Progenitor cell of endocrine pancreas (in vitro differentiated cells): Measurements from ENCODE around the gene RAB25. TPM values are rescaled to one million over a fixed set of nuclear protein-coding genes. Genes with fewer than 3 reads are reported as not detected.

Source experiments
- DNase-seq: peaks from one replicate; pipeline ENCODE4 v3.0.0; 2021; ENCODE audit warnings: low spot score; ENCODE audit not compliant: unreplicated experiment
- H3K27ac Mint-ChIP-seq: 2 replicates; pipeline ENCODE4 v1.8.0; 2021; ENCODE audit warnings: mild to moderate bottlenecking, moderate library complexity, mixed read lengths
- H3K27me3 Mint-ChIP-seq: 2 replicates; pipeline ENCODE4 v1.8.0; 2021; ENCODE audit warnings: mixed read lengths
- H3K36me3 Mint-ChIP-seq: 2 replicates; pipeline ENCODE4 v1.8.0; 2022; ENCODE audit warnings: mixed read lengths; ENCODE audit not compliant: insufficient read depth
- H3K4me1 Mint-ChIP-seq: 2 replicates; pipeline ENCODE4 v1.8.0; 2021; ENCODE audit warnings: low read depth, mixed read lengths
- H3K4me3 Mint-ChIP-seq: 2 replicates; pipeline ENCODE4 v1.8.0; 2021; ENCODE audit warnings: low read depth, mild to moderate bottlenecking, moderate library complexity, mixed read lengths
- H3K9me3 Mint-ChIP-seq: 2 replicates; pipeline ENCODE4 v1.8.0; 2021; ENCODE audit warnings: low read depth, mixed read lengths
- total RNA-seq: library from RNA; stranded (reverse); gene quantifications from 2 replicates; pipeline ENCODE4 v1.2.1, GENCODE V29; 2021
- TF ChIP-seq, protein P1 (sequence below): fragments of 200-600 bp; sonication (generic); IDR thresholded peaks from one replicate; pipeline ENCODE4 v1.5.0; 2021; ENCODE audit warnings: antibody characterized with exemption, mild to moderate bottlenecking; ENCODE audit not compliant: unreplicated experiment

Gene RAB25
- total RNA-seq, 1 donor from 2014 or later: 93.8 TPM

GRCh38 chr1:156021093-156021428 is 39.9 kb upstream of the RAB25 start:
- no peaks in the 10 kb centered on the region for H3K9me3 Mint-ChIP-seq

GRCh38 chr1:156021954-156022353 is 39.0 kb upstream of the RAB25 start:
- H3K27me3 Mint-ChIP-seq: peaks cover 5% of the 10 kb centered on the region

More at GRCh38 chr1:156021093-156021428, 39.9 kb upstream of the RAB25 start:
- TF ChIP-seq, protein P1, sequence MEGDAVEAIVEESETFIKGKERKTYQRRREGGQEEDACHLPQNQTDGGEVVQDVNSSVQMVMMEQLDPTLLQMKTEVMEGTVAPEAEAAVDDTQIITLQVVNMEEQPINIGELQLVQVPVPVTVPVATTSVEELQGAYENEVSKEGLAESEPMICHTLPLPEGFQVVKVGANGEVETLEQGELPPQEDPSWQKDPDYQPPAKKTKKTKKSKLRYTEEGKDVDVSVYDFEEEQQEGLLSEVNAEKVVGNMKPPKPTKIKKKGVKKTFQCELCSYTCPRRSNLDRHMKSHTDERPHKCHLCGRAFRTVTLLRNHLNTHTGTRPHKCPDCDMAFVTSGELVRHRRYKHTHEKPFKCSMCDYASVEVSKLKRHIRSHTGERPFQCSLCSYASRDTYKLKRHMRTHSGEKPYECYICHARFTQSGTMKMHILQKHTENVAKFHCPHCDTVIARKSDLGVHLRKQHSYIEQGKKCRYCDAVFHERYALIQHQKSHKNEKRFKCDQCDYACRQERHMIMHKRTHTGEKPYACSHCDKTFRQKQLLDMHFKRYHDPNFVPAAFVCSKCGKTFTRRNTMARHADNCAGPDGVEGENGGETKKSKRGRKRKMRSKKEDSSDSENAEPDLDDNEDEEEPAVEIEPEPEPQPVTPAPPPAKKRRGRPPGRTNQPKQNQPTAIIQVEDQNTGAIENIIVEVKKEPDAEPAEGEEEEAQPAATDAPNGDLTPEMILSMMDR: no peak
- Mint-ChIP-seq H3K36me3 (peaks cover 11% of the 10 kb centered on the region), H3K4me3 (peak overlapping the region; percentile 86), H3K27me3 (peaks cover 5% of the 10 kb centered on the region), H3K4me1 (peaks cover 13% of the 10 kb centered on the region), H3K27ac (peak overlapping the region; percentile 94)
- no peak for DNase-seq

GRCh38 chr1:156024801-156025200 is 36.2 kb upstream of the RAB25 start:
- DNase-seq: no peak
- TF ChIP-seq, protein P1: no peak
- Mint-ChIP-seq H3K4me1 (peaks cover 8% of the 10 kb centered on the region), H3K4me3 (no peak overlapping the region), H3K9me3 (no peaks in the 10 kb centered on the region), H3K27ac (no peak overlapping the region), H3K27me3 (peaks cover 5% of the 10 kb centered on the region), H3K36me3 (no peaks in the 10 kb centered on the region)

More at GRCh38 chr1:156021954-156022353, 39.0 kb upstream of the RAB25 start:
- Mint-ChIP-seq H3K27ac (peak overlapping the region; percentile 45), H3K4me3 (no peak overlapping the region), H3K4me1 (peaks cover 13% of the 10 kb centered on the region), H3K9me3 (no peaks in the 10 kb centered on the region), H3K36me3 (peaks cover 8% of the 10 kb centered on the region)
- TF ChIP-seq, protein P1: no peak
- DNase-seq: no peak

DNA sequence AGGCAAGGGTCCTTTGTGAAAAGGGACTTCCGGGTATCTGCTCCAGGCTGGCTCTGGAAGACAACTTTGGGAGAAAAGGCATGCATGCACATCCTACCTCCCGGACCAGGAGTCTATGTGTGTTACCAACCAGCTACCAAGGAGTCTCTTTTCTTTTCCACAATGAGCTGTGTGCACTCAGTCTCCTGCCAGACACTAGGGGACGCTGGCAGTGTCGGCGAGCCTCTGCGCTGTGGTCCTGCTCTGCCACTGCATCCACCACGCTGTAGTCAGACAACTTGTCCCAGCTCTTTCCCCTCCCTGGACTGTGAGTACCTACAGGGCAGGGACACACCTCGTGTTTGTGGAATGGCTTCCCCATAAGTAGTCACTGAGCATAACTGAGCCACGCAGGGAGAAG is 35.1 kb upstream of the RAB25 start:
- Mint-ChIP-seq H3K27ac (no peak overlapping the region), H3K4me1 (peaks cover 1% of the 10 kb centered on the region), H3K9me3 (no peaks in the 10 kb centered on the region), H3K27me3 (peaks cover 5% of the 10 kb centered on the region), H3K4me3 (no peak overlapping the region), H3K36me3 (no peaks in the 10 kb centered on the region)
- TF ChIP-seq, protein P1: peak; percentile 76
- DNase-seq: peak; percentile 47

- no peaks in the 10 kb centered on the region for H3K9me3 Mint-ChIP-seq
- no peak overlapping the region for H3K27ac Mint-ChIP-seq
- TF ChIP-seq, protein P1: no peak
- peaks cover 5% of the 10 kb centered on the region for H3K27me3 Mint-ChIP-seq
- no peak for DNase-seq
- H3K36me3 Mint-ChIP-seq: no peaks in the 10 kb centered on the region
- no peak overlapping the region for H3K4me3 Mint-ChIP-seq
- peaks cover 1% of the 10 kb centered on the region for H3K4me1 Mint-ChIP-seq
Measured at GRCh38 chr1:156026588-156026987, 34.4 kb upstream of the RAB25 start.
